Fibroblast of villous mesenchyme (primary cell): Measurements from ENCODE around the gene CUBN. TPM values are rescaled to one million over a fixed set of nuclear protein-coding genes. Genes with fewer than 3 reads are reported as not detected.

Experiments used
- DNase-seq: peaks from one replicate; pipeline ENCODE4 v3.0.0-alpha.2; 2010; ENCODE audit warnings: low read depth
- H3K4me3 ChIP-seq: 2 replicates; pipeline ENCODE4 v1.5.1; 2011; ENCODE audit warnings: low read depth, mild to moderate bottlenecking, low read length
- CTCF ChIP-seq: IDR thresholded peaks from 2 replicates; pipeline ENCODE4 v1.5.1; 2012; ENCODE audit warnings: low read depth, mild to moderate bottlenecking, low read length; ENCODE audit not compliant: insufficient read depth
- total RNA-seq: library from RNA; depleted of rRNA; stranded (reverse); fragments of >200 nt; gene quantifications from 2 replicates; pipeline ENCODE4 v1.2.3, GENCODE V29; 2012

Gene CUBN
- 0.64 and 0.86 TPM in 2 replicates for total RNA-seq

- H3K4me3 ChIP-seq = no peak within 1 kb of the TSS
- DNase-seq = no peak
- no peak for TF ChIP-seq CTCF
Measured at GRCh38 chr10:17129741-17130140, at the start of gene CUBN. CUBN (minus strand) TSS chr10:17129811; CDS start chr10:17129765, 46 bp downstream.

- TF ChIP-seq CTCF = no peak
- no peak for DNase-seq
- H3K4me3 ChIP-seq = no peak overlapping the region
Measured at GRCh38 chr10:17179002-17179401, 49.4 kb upstream of the CUBN start.

GRCh38 chr10:17178006-17178405 lies 48.4 kb upstream of the CUBN start:
- DNase-seq = no peak
- no peak overlapping the region for H3K4me3 ChIP-seq
- no peak for TF ChIP-seq CTCF

- no peak for DNase-seq
Measured at GRCh38 chr10:17177014-17177413, 47.4 kb upstream of the CUBN start.

GRCh38 chr10:17176091-17176490 lies 46.5 kb upstream of the CUBN start:
- TF ChIP-seq CTCF = no peak
- DNase-seq = no peak

More at GRCh38 chr10:17177014-17177413, 47.4 kb upstream of the CUBN start:
- H3K4me3 ChIP-seq = no peak overlapping the region
- TF ChIP-seq CTCF = no peak

GRCh38 chr10:17175551-17175950 lies 45.9 kb upstream of the CUBN start:
- no peak overlapping the region for H3K4me3 ChIP-seq

More at GRCh38 chr10:17176091-17176490, 46.5 kb upstream of the CUBN start:
- no peak overlapping the region for H3K4me3 ChIP-seq

More at GRCh38 chr10:17175551-17175950, 45.9 kb upstream of the CUBN start:
- no peak for DNase-seq
- no peak for TF ChIP-seq CTCF
